ENCODE results near the gene NPR2. TPM values are rescaled to one million over a fixed set of nuclear protein-coding genes. Genes with fewer than 3 reads are reported as not detected.

The NPR2 gene
- total RNA-seq, 1 donor from 2014 or later: 15.9 TPM

GRCh38 chr9:35831040-35831439 is 39.6 kb downstream of the NPR2 start:
- DNase-seq (ENCODE audit: low spot score): no peak

- DNase-seq (ENCODE audit: low spot score): no peak
These were observed 41.4 kb downstream of the NPR2 start for GRCh38 chr9:35832814-35833213.

- DNase-seq (ENCODE audit: low spot score): no peak
These were observed 43.1 kb downstream of the NPR2 start for GRCh38 chr9:35834260-35835215.

DNA sequence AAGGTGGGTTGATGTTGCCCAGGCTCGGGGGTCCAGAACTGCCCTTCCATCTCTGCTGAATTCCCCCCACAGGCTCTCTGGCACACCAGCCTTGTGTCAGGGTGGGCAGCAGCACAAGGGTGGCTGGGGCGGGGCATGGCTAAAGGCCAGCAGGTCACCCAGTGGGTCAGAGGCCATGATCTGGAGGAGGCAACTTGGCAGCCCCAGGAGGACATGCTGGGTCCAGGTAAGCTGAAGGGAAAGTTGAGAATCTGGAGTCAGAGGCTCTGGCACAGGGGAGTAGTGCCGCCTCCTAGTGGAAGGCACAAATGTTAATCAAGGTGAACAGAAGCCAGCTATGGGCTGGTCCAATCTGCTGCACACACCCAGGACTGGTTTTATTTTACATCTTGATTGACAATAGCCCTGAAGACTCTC is 43.8 kb downstream of the NPR2 start:
- no peak for DNase-seq (ENCODE audit: low spot score)

DNA sequence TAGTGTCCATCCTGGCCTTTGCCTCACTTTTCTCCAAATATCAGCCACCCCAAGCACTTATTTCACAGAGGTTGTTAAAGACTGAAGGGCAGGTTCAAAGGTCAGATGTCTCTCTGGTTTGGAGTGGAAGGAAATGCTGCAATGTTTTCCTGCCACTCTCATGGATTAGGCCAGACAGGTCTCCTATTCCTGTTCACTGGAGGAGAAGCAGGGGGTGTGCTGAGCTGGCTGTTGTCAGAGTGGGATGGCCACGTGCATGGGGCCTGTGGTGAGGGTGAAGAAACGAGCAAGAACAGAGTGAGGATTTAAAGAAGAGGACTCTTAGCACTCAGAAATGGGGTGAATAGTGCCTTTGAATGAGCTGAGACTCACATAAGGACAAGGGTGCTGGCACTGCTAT is 44.4 kb downstream of the NPR2 start:
- DNase-seq (ENCODE audit: low spot score): no peak

GRCh38 chr9:35836595-35836994 is 45.2 kb downstream of the NPR2 start:
- DNase-seq (ENCODE audit: low spot score): no peak

DNA sequence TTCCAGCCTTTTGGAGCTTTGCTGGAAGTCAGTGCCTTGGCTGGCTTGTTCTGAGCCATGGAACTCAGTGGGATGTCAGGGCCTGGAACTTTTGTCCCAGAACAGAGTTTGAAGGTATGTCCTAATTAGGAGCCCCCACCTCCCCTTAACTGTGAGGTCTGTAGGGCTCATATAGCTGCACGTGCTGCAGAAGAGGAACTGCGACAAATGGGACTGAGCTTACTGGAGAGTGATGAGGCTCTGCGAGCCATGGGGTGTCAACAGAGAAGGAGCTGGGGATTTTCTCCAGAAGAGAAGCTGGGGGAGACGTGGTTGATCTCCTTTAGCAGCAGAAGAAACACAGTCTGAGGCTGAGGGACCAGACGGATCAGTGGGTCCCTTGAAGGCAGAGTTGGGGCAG is 48.5 kb downstream of the NPR2 start:
- no peak for DNase-seq (ENCODE audit: low spot score)

DNA sequence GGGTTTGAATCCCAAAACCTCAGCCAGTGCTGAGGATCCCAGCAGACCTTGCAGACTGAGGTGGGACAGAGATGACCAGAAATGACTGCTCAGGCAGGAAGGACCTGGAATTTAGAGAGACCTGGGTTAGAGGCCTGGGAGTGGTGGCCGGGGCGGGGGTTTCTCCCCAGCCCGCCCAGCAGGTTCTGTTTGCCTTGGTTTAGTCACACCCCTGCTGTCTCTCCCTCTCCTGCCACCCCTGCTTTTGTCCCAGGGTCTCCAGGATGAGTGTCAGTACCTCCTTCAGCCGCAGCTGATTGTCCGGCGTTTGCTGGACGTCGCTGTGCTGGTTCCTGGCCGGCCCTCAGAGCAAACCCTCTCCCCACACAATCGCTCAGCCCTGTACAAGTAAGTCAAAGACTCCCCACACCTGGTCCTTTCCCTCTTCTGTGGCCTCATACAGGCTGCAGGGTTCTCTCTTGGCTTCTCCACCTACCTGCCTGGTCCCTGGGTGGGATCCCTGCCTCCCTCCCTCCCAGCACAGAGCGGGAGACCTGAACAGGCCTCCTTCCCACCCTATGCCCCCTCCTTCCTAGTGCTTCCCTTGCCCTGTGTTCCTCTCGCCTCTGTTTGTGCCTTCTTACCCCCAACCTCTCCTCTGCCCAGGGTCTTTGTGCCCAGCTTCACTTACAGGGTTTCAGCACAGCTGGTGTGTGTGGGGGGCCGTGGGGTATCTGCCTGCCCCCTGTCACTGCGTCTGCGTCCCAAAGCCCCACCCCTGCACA is 49.7 kb downstream of the NPR2 start:
- DNase-seq (ENCODE audit: low spot score): no peak

DNA sequence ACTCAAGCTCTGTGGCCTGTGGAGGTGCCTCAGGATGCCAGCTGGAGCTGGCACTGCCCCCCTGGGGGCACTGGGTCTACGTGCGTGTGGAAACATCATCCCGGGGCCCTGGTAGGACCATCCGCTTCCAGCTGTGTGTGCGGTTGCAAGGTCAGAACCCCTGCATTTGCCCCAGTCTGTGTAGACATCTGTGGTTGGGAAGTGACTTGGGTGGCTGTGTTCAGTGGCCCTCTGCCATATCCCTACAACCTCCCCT is 50.2 kb downstream of the NPR2 start:
- no peak for DNase-seq (ENCODE audit: low spot score)

- no peak for DNase-seq (ENCODE audit: low spot score)
These were observed 50.8 kb downstream of the NPR2 start for GRCh38 chr9:35842020-35842745.

DNA sequence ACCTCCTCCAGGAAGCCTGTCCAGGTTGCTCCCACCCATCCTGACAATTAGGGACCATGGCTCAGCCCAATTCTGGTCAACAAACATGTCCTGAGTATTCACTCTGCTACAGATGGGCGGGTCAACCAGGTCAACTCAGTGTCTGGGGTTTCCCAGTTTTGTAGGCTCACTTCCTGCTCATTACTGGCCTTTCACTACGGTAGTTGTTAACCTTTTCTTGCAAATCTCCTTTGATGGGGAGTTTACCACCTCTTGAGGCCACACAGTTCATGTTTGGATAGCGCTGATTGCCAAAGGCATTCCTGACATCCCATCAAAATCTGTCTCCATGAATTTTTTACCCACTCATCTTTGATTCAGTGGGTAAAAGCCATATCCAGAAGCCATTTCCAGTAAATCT is 51.4 kb downstream of the NPR2 start:
- DNase-seq (ENCODE audit: low spot score): no peak

- DNase-seq (ENCODE audit: low spot score): peak; percentile 96
These were observed 53.4 kb downstream of the NPR2 start for GRCh38 chr9:35844628-35845270.

DNA sequence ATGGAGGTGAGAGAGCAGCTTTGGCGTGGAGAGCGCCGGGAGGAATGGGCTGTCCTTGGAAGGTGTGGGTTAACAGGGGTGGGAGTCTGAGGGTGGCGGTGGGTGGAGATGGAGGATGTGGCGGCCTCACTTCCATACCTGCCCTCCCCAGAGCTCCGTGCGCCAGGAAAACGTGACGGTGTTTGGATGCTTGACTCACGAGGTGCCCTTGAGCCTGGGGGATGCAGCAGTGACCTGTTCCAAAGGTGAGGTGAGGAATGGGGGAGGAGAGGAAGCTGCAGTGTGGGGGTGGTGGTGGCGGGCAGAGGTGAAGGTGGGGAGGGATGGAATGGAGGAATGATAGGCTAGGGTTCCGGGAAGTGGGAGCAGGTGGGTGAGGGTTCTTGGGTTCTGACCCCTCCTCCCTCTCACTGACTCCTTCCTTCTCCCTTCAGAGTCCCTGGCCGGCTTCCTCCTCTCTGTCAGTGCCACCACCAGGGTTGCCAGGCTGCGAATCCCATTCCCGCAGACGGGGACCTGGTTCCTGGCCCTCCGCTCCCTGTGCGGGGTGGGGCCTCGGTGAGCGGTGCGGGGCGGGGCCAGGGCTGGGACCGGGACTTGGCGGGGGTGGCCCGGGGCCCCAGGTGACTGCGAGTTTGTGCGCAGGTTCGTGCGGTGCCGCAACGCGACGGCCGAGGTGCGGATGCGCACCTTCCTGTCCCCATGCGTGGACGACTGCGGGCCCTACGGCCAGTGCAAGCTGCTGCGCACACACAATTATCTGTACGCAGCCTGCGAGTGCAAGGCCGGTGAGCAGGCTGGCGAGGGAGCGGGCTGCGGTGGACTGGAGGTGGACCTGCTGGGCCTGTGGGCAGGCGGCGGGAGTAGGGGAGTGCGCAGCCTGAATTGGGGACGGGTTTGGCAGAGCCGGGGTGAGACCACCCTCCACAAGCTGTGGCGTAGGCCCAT is 54.7 kb downstream of the NPR2 start:
- DNase-seq (ENCODE audit: low spot score): no peak

- DNase-seq (ENCODE audit: low spot score): peak; percentile 88
These were observed 56.6 kb downstream of the NPR2 start for GRCh38 chr9:35847792-35848572.

GRCh38 chr9:35852267-35852815 is 61.0 kb downstream of the NPR2 start:
- no peak for DNase-seq (ENCODE audit: low spot score)

DNA sequence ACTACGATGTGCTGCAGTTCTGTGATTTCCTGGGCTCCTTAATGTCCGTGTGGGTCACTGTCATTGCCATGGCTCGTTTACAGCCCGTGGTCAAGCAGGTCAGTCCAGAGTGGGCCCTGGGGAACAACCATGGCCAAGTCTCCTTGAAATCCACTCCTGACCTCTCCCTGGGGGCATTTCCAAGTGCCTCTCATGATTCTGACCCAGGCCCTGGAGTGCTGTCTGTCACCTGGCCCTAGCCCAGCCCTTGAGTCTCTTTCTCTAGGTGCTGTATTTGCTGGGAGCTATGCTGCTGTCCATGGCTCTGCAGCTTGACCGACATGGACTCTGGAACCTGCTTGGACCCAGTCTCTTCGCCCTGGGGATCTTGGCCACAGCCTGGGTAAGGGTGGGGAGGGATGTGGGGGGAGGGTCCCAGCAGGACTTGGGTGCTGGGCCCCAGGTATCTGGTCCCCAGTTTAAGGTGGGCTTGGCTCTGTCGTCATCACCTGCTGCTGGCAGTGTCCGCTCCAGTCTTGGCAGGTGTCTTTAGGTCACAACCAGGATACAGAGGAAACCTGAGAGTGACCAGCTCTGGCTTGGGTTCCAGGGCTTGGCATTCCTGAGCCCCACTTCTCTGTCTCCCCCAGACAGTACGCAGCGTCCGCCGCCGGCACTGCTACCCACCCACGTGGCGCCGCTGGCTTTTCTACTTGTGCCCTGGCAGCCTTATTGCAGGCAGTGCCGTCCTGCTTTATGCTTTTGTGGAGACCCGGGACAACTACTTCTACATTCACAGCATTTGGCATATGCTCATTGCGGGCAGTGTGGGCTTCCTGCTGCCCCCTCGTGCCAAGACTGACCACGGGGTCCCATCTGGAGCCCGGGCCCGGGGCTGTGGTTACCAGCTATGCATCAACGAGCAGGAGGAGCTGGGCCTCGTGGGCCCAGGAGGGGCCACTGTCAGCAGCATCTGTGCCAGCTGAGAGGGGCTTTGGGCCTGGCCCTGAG is 61.8 kb downstream of the NPR2 start:
- DNase-seq (ENCODE audit: low spot score): no peak

- DNase-seq (ENCODE audit: low spot score): no peak
These were observed 62.8 kb downstream of the NPR2 start for GRCh38 chr9:35854091-35854762.

- DNase-seq (ENCODE audit: low spot score): no peak
These were observed 64.8 kb downstream of the NPR2 start for GRCh38 chr9:35856206-35856605.
